ENCODE data around the gene PCP2. TPM values are rescaled to one million over a fixed set of nuclear protein-coding genes. Genes with fewer than 3 reads are reported as not detected.

PCP2 gene
- total RNA-seq, 4 donors from 2014 or later: 0.53 to 0.57 TPM; not detected in 2

- peaks cover 0 to 56% (median 0%) of the 10 kb centered on the region in 4 donors for H3K27me3 ChIP-seq
- H3K4me3 ChIP-seq: no peak overlapping the region
- peaks cover 0 to 57% (median 4%) of the 10 kb centered on the region in 3 donors for H3K36me3 ChIP-seq
- DNase-seq: no peak
- TF ChIP-seq CTCF (IDR thresholded peaks at IDR 0.05) (no peak), POLR2A (IDR thresholded peaks at IDR 0.05) (no peak)
- H3K4me1 ChIP-seq: peaks cover 0 to 9% (median 0%) of the 10 kb centered on the region in 3 donors
- H3K27ac ChIP-seq: no peak overlapping the region
- 93% methylated on average over 5 to 8 of the region's 8 CpGs for WGBS, 2 donors
- intact Hi-C loops (cut with DNase I): no loop called here
- H3K9me3 ChIP-seq: no peaks in the 10 kb centered on the region
These were observed 9.5 kb upstream of the PCP2 start for GRCh38 chr19:7643031-7643415.

- Histone ChIP-seq H3K27ac (no peak overlapping the region), H3K4me1 (peaks cover 0 to 14% (median 0%) of the 10 kb centered on the region in 3 donors)
- 92% methylated on average over 14 to 17 of the region's 27 CpGs for WGBS, 2 donors
These were observed 8.9 kb upstream of the PCP2 start for GRCh38 chr19:7642295-7643030.

GRCh38 chr19:7641290-7642276, 8.1 kb upstream of the PCP2 start:
- Histone ChIP-seq H3K4me3 (no peak overlapping the region), H3K36me3 (peaks cover 0 to 44% (median 4%) of the 10 kb centered on the region in 3 donors), H3K27me3 (peaks cover 0 to 63% (median 0%) of the 10 kb centered on the region in 4 donors), H3K27ac (no peak overlapping the region), H3K9me3 (no peaks in the 10 kb centered on the region), H3K4me1 (peaks cover 0 to 23% (median 0%) of the 10 kb centered on the region in 3 donors)
- WGBS, 2 donors: 85 to 89% methylated on average over 10 to 14 of the region's 43 CpGs
- no peak for DNase-seq
- TF ChIP-seq CTCF (IDR thresholded peaks at IDR 0.05): no peak
- no peak for TF ChIP-seq POLR2A (IDR thresholded peaks at IDR 0.05)
- intact Hi-C loops (cut with DNase I): no loop called here

More at GRCh38 chr19:7642295-7643030, 8.9 kb upstream of the PCP2 start:
- peaks cover 0 to 62% (median 0%) of the 10 kb centered on the region in 4 donors for H3K27me3 ChIP-seq
- intact Hi-C loops (cut with DNase I): no loop called here
- no peak for DNase-seq
- no peak for TF ChIP-seq CTCF (IDR thresholded peaks at IDR 0.05)
- no peak for TF ChIP-seq POLR2A (IDR thresholded peaks at IDR 0.05)
- no peaks in the 10 kb centered on the region for H3K9me3 ChIP-seq
- no peak overlapping the region for H3K4me3 ChIP-seq
- peaks cover 0 to 53% (median 4%) of the 10 kb centered on the region in 3 donors for H3K36me3 ChIP-seq

GRCh38 chr19:7640803-7641202, 7.3 kb upstream of the PCP2 start:
- Histone ChIP-seq H3K27me3 (peaks cover 0 to 64% (median 0%) of the 10 kb centered on the region in 4 donors), H3K4me3 (no peak overlapping the region), H3K4me1 (peaks cover 0 to 31% (median 0%) of the 10 kb centered on the region in 3 donors), H3K27ac (no peak overlapping the region), H3K36me3 (peaks cover 0 to 37% (median 0%) of the 10 kb centered on the region in 3 donors), H3K9me3 (no peaks in the 10 kb centered on the region)
- no peak for DNase-seq
- intact Hi-C loops (cut with DNase I): no loop called here
- no peak for TF ChIP-seq CTCF (IDR thresholded peaks at IDR 0.05)
- TF ChIP-seq POLR2A (IDR thresholded peaks at IDR 0.05): no peak
- WGBS, 2 donors: 100% methylated on average over 3 to 5 of the region's 11 CpGs

All from esophagus squamous epithelium (tissue), 5 donors.